HG02884 (cell line): ENCODE results near the gene ANGPTL1.

ENCODE experiments used
- ATAC-seq: cut with Tn5 transposase; IDR thresholded peaks from one replicate; pipeline ENCODE4 v1.9.1; 2021; ENCODE audit warnings: mild to moderate bottlenecking, moderate library complexity; ENCODE audit not compliant: unreplicated experiment

The ANGPTL1 gene, protein sequence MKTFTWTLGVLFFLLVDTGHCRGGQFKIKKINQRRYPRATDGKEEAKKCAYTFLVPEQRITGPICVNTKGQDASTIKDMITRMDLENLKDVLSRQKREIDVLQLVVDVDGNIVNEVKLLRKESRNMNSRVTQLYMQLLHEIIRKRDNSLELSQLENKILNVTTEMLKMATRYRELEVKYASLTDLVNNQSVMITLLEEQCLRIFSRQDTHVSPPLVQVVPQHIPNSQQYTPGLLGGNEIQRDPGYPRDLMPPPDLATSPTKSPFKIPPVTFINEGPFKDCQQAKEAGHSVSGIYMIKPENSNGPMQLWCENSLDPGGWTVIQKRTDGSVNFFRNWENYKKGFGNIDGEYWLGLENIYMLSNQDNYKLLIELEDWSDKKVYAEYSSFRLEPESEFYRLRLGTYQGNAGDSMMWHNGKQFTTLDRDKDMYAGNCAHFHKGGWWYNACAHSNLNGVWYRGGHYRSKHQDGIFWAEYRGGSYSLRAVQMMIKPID

DNA sequence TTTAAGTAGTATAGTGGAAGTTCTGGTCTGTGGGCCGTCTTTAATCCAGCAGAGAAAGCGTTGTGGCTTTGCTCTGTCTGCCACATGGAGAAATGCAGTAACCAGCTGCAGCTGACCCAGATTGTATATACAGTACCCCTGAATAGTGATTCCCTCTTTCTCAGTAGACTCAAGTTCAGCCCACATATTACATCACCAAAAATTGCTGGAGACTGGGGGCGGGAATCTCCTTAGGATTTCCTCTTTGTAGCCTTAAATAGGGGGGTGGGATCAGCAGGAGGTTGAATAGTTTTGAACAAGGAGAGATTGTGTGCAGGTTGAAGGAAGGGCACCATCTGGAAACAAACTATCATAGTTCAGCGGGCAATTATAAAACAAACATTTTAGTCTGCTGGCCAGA is at the start of gene ANGPTL1:
Gene ANGPTL1 (minus strand): TSS at position 134 of the 400 bp plus-strand sequence. CDS start 5,301 bp downstream, outside the sequence.
- ATAC-seq, result no peak

DNA sequence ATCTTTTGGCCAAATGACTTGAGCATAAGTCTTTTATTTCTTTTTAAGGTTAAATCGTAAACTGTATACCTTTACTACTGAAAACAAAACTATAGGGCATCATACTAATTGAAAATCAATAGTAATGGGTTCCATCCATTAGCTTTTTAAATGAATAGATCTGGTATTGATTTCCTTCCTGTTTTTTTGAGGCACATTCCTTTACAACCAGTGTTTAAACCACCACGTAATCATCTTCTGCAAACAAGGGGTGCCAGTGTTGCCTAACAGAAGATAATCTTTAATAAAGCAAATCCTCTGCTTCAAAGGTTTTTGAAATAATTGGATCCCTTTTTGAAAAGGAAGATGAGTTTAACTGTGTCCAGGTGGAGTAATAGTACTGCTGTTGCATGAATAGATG is 48.7 kb upstream of the ANGPTL1 start:
- ATAC-seq, result no peak

DNA sequence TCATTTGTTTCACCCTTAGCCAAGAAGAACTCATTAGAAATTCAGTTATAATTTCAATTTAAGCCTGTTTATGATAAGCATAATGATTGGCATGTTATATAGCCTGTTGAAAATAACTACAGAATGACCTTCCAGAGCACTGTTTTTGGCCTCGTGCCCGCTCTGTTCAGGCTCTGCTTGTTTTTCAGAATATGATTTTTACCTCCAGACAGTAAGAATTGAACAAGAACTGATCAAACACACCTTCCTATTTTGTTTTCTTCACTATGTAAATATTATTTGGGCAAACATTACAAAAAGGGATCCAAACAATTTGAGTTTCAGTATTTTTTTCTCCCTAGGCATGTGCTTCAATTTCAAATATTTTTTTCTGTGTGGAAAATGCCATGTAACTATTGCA is 48.1 kb upstream of the ANGPTL1 start:
- no peak for ATAC-seq

DNA sequence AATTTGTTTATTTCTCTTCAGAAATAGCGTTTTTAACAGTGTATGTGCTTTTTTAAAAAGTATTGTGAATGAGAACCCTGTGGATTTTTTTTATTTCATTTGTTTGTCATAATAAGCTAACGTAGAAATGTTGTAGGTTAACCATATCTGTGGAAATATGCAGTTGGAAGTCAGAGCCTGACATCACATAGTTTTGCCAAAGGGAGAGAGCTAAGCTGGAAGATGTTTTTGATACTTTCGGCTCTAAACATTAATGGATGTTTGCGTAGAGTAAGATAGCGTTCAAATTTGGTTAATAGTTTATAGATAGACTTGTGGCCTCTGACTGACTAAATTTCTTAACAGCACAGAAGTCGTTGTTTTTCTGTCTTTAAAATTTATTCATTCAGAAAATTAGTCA is 47.4 kb upstream of the ANGPTL1 start:
- ATAC-seq, result no peak

DNA sequence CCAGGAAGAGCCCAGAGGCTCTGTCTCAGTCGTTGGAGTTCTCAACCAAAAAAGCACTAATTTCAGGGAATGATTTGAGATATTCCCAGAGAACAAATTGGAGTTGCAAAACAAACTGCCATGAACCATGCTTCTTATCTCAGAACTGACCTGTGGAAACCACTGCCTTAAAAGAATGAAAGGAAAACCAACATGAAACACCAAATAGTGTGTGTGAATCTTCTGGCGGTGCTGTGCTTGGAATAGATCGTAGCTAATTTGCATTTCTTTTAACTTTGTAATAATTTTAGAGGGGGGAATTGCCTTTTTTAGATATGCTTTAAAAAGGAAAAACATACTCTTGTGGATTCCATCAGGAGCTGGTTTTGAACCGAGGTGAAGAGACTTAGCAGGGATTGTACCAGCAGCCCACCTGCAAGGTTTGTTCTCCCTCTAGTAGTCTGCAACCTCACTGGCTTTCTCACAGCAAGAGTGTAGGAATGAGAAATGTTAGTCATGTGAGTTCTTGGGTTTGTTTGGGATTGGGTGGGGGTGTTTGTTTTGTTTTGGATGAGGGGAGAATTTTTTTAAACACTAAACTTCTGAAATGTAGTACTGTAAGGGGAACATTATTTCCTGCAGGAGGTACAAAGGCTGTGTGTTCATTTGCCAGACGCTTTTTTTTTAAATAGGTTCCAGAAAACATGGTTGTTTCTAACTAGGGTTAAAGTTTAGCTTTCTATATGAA is 45.7 kb upstream of the ANGPTL1 start:
- no peak for ATAC-seq

DNA sequence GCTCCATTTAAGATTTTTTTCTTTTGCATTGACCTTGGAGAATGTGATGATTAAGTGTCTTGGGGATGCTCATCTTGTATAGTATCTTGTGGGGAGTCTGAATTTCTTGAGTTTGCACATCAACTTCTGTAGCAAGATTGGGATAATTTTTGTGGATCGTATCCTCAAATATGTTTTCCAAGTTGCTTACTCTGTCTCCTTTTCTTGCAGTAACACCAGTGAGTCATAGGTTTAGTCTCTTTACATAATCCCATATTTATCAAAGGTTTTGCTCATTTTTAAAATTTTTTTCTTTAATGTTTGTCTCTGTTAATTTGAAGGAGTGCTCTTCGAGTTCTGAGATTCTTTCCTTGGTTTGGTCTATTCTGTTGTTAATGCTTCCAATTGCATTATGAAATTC is 41.7 kb upstream of the ANGPTL1 start:
- ATAC-seq, result no peak

DNA sequence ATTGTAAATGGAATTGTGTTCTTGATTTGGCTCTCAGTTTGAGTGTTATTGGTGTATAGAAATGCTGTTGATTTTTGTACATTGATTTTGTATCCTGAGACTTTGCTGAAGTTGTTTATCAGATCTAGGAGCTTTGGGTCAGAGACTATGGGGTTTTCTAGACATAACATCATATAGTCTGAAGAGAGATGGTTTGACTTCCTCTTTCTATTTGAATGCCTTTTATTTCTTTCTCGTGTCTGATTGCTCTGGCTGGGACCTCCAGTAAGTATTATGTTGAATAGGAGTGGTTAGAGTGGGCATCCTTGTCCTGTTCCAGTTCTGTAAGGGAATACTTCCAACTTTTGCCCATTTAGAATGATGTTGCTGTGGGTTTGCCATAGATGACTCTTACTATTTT is 39.1 kb upstream of the ANGPTL1 start:
- ATAC-seq, result no peak

DNA sequence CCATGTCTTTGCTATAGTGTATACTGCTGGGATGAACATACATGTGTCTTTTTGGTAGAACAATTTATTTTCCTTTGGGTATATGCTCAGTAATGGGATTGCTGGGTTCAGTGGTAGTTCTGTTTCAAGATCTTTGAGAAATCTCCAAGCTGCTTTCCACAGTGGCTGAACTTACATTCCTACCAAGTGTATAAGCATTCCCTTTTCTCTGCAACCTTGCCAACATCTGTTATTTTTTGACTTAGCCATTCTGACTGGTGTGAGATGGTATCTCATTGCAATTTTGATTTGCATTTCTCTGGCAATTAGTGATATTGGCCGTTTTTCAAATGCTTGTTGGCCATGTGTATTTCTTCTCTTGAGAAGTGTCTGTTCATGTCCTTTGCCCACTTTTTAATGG is 37.5 kb upstream of the ANGPTL1 start:
- no peak for ATAC-seq

DNA sequence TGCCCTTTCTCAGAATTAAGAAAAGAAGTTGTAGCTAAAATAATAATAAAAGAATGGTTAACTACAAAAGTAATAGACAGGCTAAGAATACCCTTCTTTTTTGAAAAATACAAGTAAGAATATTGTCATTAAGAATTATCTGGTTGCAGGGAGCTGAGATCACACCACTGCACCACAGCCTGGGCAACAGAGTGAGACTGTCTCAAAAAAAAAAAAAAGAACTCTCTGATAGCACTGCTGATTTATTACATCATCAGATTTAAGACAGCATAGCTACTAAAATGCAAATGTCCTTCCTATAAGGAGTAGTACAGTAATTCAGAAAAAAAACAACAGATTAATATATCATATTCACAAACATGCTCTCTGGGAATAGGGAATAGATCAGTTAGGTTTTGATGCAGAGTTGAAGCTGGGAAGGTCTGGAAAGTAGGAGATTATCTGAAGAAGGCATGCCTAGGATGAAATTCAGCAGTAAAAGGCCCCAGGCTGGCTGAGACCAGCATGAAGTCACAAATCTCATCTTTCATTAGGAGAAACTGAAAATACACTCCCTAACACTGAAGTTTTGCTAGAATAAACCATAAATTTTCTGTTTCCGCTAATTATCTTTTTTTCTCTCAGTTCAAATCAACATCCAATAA is 30.7 kb upstream of the ANGPTL1 start:
- no peak for ATAC-seq

DNA sequence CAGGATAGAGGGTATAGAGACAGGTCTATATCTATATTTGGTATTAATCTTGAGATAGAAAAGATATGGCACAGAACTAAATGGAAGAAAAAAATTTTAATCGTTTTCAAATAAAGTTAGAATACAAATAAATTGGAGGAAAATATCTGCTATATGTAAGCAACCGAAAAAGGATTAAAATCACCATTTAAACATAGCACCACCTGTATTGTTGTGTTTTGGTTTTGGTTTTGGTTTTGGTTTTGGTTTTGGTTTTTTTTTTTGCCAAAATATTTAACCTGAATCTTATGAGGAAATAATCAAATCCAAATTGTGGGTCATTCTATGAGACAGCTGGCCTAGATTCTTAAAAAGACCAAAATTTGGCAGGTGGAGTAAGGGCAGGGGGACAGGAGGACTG is 28.5 kb upstream of the ANGPTL1 start:
- ATAC-seq, result no peak

DNA sequence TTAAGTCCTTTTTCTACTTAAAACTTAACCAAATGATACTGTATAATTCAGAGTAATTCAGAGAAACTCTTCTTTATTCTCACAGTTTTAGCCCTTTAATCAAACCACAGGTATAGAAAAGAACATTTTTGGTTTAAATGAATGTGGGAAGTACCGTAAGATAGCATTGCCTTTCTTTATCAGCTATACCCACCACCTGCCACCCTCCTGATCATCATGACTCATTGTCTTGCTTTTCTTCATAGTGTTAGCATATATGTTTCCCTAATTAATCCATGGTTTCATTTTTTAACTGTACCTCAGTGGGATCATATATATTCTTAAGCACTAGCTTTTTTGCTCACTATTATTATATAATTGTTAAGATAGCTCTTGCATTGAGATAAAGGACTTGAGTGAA is 27.5 kb upstream of the ANGPTL1 start:
- no peak for ATAC-seq

DNA sequence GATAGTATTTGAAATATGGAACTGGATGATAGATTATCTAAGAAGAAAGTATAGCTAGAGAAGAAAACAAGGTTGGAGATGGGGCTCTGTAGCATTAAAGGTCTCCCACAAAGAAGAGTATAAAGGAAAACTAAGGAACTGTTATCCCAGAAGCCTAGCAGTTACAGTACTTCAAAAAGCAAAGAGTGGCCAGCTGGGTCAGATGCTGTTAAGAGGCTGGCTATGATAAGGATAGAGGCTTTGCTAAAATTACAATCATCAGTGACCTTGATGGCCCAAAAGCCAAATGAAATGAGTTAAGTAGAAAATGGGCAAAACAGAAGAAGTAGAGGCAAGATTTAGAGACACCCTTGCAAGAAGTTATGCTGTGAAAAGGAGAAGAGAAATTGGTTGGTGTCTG is 25.1 kb upstream of the ANGPTL1 start:
- ATAC-seq, result no peak

DNA sequence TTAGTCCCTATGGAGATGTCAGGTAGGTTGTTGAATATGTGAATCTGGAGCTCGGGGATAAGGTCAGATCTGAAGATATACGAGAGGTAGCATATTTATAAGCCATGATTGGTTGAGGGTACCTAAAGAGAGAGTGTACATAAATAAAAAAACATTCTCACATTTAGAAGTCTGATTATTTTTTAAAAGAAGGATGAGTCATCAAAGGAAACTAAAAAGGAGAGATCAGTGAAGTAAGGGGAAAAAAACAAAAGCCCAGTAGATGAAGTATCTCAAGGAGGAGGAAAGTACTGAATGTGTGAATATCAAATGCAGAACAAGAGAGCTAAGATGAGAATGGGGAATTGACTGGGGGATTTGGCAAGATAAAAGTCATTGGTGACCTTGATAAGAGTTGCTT is 15.7 kb upstream of the ANGPTL1 start:
- no peak for ATAC-seq

DNA sequence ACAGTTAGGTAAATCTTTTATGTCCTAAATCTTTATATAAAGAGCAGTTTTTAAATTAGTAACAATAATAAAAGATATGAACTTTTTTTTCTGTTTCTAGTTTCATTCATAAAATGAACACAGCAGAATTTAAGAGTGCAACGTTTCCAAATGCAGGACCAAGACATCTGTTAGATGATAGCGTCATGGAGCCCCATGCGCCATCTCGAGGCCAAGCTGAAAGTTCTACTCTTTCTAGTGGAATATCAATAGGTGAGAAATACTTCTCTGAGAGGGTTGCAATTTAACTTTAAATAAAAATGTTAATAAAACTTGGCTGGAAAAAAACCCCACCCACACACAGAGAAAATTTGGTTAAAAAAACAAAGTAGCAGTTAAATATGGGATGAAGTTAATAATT is 15.0 kb upstream of the ANGPTL1 start:
- ATAC-seq, result no peak

DNA sequence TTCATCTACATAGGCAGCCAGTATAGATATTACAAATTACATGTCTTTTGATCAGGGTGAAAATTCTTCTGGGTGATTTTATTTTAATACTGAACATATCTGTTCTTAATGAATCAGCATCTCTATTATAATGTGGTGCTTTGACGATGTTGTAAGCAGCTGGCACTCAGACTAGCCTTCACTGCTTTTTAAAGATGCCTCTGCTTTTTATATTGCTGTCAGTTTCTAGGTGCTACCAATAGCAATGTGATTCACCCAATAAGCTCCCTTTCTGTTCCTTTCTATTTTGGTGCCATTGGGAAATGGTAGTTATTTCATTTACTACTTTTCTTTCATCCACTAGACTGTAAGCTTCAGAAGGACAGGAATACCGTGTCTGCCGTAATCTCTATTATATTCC is 11.1 kb upstream of the ANGPTL1 start:
- no peak for ATAC-seq

DNA sequence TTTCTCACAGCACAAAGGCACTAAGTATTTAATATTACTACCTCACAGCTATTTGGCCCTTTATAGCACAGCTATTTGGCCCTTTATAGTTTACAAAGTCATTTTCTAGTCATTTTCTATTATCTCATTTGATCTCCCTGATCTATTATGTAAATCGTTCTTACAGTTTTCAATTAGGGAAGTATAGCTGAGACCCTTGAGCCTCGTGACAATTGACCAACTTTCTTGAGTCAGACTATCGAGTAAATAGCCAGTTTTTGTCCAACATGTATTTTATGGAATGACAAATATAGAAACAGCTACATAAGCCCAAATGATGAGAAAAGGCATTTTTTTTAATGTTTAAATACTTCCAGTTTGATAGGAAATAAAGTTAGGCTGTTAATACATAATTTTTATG is 7.0 kb upstream of the ANGPTL1 start:
- ATAC-seq, result no peak

DNA sequence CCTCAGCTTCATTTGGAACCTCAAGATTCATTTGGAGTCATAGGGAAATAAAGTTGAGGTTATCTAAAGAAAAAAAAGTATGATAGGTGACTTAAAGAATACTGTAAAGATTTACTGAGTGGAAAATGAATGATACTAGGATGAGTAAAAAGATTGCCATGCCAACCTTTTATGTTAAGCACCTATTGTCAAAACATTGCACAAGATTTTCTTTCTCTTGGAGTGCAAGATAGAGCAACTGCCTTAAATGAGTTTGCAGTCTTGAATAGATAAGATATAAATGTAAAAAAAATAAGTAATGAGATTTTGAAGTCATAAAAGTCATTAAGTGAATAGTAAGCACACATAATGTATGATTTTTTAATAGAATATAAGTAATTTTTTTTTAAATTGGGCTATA is 5.1 kb upstream of the ANGPTL1 start:
- ATAC-seq, result no peak

DNA sequence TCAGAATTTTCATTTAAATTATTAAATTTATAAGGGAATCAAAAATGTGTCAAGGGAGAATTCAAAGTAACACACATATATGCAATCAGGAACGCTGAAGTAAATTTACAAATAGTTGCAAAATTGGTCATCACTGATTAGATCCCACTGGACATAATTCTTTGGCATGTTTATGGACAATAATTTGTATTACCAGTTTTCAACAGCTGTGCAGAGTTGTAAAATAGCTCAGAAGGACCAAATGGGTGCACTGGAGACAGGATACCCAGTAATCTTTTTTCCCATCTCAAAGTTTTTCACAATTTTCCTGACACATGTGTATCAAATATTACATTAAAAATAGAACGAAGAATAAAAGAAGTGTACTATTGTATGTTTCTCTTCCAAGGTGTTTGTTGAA is 4.1 kb upstream of the ANGPTL1 start:
- ATAC-seq, result no peak

DNA sequence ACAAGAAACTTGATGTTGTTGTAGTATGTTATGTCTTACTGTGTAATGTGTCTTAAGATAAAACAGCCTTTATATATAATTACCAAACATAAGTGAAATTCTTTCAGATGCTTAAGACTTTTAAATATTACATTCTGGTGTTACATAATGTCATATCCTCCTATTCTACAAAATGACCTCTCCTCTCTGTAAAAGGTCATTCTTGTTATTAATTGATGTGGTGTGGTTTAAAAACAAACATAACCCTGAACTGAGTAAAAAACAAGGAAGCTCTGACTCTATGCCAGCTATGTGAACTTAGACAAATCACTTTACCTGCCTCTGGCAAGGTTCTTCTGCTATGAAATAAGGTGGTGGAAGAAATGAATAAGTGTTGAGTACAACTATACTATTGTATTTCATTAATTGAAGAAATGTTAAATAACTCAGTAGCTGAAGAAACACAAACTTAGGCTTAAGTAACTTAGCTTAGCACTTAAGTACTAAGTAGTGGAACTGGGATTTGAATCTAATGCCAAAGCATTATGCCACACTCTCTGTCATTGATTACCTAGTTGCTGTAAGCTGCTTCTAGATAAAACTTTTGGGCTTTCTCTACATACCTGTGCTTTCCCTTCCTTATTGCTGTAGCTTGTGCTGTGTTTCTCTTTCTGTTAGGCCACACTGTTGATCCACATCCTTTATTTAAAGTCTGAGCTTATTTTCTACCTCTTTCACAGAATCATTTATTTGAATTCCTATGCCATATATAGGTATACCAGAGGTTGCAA is 859 bp upstream of the ANGPTL1 start:
- no peak for ATAC-seq

DNA sequence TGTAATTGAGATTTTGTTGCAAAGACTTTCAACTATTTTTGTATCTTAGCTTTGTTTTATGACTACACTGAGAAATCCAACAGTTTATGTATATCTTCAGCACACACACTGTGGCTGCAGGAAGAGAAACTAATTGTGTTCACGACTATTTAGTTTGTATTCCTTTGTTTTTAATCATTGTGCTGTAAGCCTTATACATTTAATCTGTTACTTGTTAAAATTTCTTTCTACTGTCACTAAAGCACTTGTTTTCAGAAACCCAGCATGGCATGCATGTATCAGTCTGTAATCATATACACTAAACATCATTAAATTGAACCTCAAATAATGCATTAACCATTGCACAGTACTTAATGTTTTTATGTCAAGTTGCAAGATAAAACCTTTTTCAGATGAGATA is 656 bp downstream of the ANGPTL1 start:
- no peak for ATAC-seq

DNA sequence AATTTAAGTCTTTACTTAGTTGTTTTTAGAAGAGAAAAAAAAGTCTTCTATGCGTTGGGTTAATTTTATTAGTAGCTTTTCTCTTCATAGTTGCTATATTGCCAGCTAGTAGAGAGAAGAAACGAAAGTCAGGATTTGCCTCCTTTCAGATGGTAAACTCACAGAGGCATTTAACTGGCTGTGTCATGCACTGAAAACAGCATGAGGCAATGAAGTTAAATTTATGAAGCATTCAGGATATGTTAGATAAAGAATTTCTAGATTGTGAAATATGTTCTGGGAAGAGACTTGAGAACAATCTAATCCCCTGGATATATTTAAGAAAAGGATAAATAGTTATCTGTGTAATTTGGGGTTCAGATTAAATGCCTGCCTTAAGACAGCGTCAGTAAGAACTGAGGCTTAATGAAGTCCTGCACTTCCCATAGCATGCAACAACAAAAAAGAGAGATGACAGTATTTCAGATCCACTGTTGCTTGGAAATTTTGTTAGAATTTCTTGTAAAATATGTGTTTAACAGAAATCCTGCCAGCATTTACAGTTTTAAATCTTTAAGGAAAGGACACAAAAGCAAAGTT is 1.7 kb downstream of the ANGPTL1 start:
- ATAC-seq, result no peak
